OCI-LY7 (cell line): ENCODE data around the gene H6PD. TPM values are rescaled to one million over a fixed set of nuclear protein-coding genes. Genes with fewer than 3 reads are reported as not detected.

Source experiments
- BruUV-seq: library from RNA; stranded (reverse); fragments of 400-500 nt; replicated peaks from 2 replicates; lab custom pipeline; 2021; lab: Mats Ljungman, UMichigan
- CTCF ChIA-PET: fragments of 300-600 bp; sonication (Branson Sonifier 250); formaldehyde crosslinking; loops from one replicate; lab custom pipeline; 2022; ENCODE audit warnings: antibody characterized with exemption; ENCODE audit not compliant: unreplicated experiment; lab: Charles Lee
- POLR2A ChIA-PET: fragments of 300-600 bp; sonication (Branson Sonifier 250); formaldehyde crosslinking; loops from one replicate; lab custom pipeline; 2022; ENCODE audit warnings: antibody characterized with exemption; lab: Charles Lee
- DNase-seq: peaks from one replicate; pipeline ENCODE4 v3.0.0-alpha.2; 2015; ENCODE audit warnings: low spot score
- H2AFZ ChIP-seq: fragments of 200-600 bp; sonication (generic), shearing (Covaris generic); 2 replicates; pipeline ENCODE4 v1.6.1; 2014; ENCODE audit warnings: mild to moderate bottlenecking, antibody characterized with exemption, low read length, moderate library complexity
- H3K27ac ChIP-seq: fragments of 200-600 bp; sonication (generic); 2 replicates; pipeline ENCODE4 v1.5.1; 2014; ENCODE audit warnings: mixed run types, low read depth, mild to moderate bottlenecking, moderate library complexity, low read length, inconsistent platforms; ENCODE audit not compliant: poor library complexity, severe bottlenecking
- H3K36me3 ChIP-seq: fragments of 200-600 bp; sonication (generic); 2 replicates; pipeline ENCODE4 v1.6.1; 2014; ENCODE audit warnings: mild to moderate bottlenecking, antibody characterized with exemption, low read length, moderate library complexity, mixed read lengths; ENCODE audit not compliant: insufficient read depth
- H3K4me1 ChIP-seq: fragments of 200-600 bp; sonication (generic); 2 replicates; pipeline ENCODE4 v1.5.1; 2014; ENCODE audit warnings: mild to moderate bottlenecking, low read length; ENCODE audit not compliant: insufficient read depth, poor library complexity, severe bottlenecking
- H3K4me2 ChIP-seq: fragments of 200-600 bp; sonication (generic); 2 replicates; pipeline ENCODE4 v1.6.1; 2014; ENCODE audit warnings: mild to moderate bottlenecking, low read length
- H3K4me3 ChIP-seq: fragments of 200-600 bp; sonication (generic); 2 replicates; pipeline ENCODE4 v1.5.1; 2014; ENCODE audit warnings: mild to moderate bottlenecking, low read depth, low read length; ENCODE audit not compliant: poor library complexity, severe bottlenecking
- H3K79me2 ChIP-seq: fragments of 200-600 bp; sonication (generic); 2 replicates; pipeline ENCODE4 v1.6.1; 2016; ENCODE audit warnings: low read depth, mild to moderate bottlenecking, low read length, moderate library complexity, mixed read lengths; ENCODE audit not compliant: insufficient read depth
- H3K9me2 ChIP-seq: fragments of 200-600 bp; sonication (generic); 2 replicates; pipeline ENCODE4 v1.6.1; 2016; ENCODE audit warnings: mild to moderate bottlenecking, low read length, mixed read lengths; ENCODE audit not compliant: insufficient read depth
- H3K9me3 ChIP-seq: fragments of 200-600 bp; sonication (generic); 2 replicates; pipeline ENCODE4 v1.6.1; 2014; ENCODE audit warnings: mild to moderate bottlenecking, mixed run types, low read length, mixed read lengths
- H4K20me1 ChIP-seq: fragments of 200-600 bp; sonication (generic); 2 replicates; pipeline ENCODE4 v1.6.1; 2014; ENCODE audit warnings: mild to moderate bottlenecking, antibody characterized with exemption, low read length, moderate library complexity, mixed read lengths; ENCODE audit not compliant: insufficient read depth
- EZH2phosphoT487 ChIP-seq: fragments of 200-600 bp; sonication (generic); IDR thresholded peaks from 2 replicates; pipeline ENCODE4 v1.6.1; 2018; ENCODE audit warnings: low read depth, borderline replicate concordance, mild to moderate bottlenecking, mixed run types, antibody characterized with exemption, low read length, moderate library complexity, mixed read lengths
- intact Hi-C: fragments of 100-400 bp; cut with micrococcal nuclease; formaldehyde crosslinking; loops from one replicate; pipeline ENCODE4 v1.10.0; 2022; ENCODE audit not compliant: unreplicated experiment
- total RNA-seq, 2 experiments: library from RNA; depleted of rRNA in 1 of 2; stranded (reverse); fragments of >200 nt in 1 of 2; shearing (Covaris generic) in 1 of 2; gene quantifications; 2 replicates each; pipeline ENCODE4 v1.2.3, GENCODE V29; 2014 to 2022
- TF ChIP-seq, protein P1 (sequence below): fragments of 200-600 bp; sonication (generic); conservative IDR thresholded peaks from 2 replicates; pipeline ENCODE4 v1.5.1; 2014; ENCODE audit warnings: mild to moderate bottlenecking, antibody characterized with exemption, low read length, moderate library complexity, mixed read lengths

H6PD gene
- total RNA-seq, 2 experiments from 2014 or later: 8.5 to 22.1 TPM

DNA sequence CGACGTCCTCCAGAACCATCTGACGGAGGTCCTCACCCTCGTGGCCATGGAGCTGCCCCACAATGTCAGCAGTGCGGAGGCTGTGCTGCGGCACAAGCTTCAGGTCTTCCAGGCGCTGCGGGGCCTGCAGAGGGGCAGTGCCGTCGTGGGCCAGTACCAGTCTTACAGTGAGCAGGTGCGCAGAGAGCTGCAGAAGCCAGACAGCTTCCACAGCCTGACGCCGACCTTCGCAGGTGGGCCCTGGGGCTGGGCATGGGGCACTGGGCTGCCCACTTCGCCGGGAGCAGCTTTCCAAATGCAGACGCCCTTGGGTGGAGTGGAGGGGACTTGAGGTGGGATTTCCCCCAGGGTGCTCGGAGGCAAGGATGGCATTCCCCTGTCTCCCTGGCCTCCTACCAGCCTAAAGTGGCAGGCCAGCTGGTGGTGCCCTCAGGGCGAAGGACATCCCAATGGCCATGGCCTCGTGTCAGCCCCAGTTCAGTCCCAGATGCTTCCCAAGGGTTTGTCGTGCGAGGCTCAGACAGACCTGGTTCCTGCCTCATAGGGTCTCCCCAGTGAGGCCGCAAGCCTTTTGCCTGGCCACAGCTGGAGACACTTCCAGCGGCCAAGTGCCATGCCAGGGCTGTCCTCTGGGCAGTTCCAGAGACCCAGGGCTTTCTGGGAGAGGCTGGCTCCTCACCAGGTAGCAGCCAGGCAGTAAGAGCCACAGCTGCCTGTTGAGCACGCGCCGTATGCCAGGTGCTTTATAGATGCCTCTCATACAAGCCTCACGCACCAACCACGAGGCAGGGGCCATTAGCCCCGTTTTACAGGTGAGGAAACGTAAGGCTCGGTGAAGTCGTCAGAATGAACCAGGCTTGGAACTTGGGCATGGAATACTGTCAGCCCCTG, 27.8 kb downstream of the H6PD start:
- TF ChIP-seq, protein P1, sequence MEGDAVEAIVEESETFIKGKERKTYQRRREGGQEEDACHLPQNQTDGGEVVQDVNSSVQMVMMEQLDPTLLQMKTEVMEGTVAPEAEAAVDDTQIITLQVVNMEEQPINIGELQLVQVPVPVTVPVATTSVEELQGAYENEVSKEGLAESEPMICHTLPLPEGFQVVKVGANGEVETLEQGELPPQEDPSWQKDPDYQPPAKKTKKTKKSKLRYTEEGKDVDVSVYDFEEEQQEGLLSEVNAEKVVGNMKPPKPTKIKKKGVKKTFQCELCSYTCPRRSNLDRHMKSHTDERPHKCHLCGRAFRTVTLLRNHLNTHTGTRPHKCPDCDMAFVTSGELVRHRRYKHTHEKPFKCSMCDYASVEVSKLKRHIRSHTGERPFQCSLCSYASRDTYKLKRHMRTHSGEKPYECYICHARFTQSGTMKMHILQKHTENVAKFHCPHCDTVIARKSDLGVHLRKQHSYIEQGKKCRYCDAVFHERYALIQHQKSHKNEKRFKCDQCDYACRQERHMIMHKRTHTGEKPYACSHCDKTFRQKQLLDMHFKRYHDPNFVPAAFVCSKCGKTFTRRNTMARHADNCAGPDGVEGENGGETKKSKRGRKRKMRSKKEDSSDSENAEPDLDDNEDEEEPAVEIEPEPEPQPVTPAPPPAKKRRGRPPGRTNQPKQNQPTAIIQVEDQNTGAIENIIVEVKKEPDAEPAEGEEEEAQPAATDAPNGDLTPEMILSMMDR: no peak
- no peak for TF ChIP-seq EZH2phosphoT487
- Histone ChIP-seq H3K36me3 (no peaks in the 10 kb centered on the region), H2AFZ (no peak overlapping the region), H3K9me3 (peaks cover 18% of the 10 kb centered on the region), H3K9me2 (no peaks in the 10 kb centered on the region), H3K79me2 (no peaks in the 10 kb centered on the region), H4K20me1 (no peaks in the 10 kb centered on the region), H3K4me3 (no peak overlapping the region), H3K27ac (no peak overlapping the region), H3K4me1 (no peaks in the 10 kb centered on the region), H3K4me2 (no peak overlapping the region)
- CTCF ChIA-PET: no interaction called here
- BruUV-seq: no TSS peak
- POLR2A ChIA-PET: no interaction called here
- intact Hi-C loops: no loop called here
- no peak for DNase-seq

DNA sequence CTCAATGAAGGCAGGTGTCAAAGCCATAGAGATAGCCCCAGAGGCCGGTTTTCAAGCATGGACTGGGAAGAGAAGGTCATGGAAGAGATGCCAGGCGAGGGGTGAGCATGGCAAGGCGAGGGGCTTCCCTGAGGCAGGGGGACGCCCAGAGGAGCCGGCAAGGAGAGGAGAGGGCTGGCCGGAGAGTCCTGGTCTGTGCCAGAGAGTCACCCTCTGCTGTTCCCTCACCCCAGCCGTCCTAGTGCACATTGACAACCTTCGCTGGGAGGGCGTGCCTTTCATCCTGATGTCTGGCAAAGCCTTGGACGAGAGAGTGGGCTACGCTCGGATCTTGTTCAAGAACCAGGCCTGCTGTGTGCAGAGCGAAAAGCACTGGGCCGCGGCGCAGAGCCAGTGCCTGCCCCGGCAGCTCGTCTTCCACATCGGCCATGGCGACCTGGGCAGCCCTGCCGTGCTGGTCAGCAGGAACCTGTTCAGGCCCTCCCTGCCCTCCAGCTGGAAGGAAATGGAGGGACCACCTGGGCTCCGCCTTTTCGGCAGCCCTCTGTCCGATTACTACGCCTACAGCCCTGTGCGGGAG, 28.8 kb downstream of the H6PD start:
- Histone ChIP-seq H2AFZ (no peak overlapping the region), H3K4me1 (no peaks in the 10 kb centered on the region), H3K4me3 (no peak overlapping the region), H3K27ac (no peak overlapping the region), H3K79me2 (no peaks in the 10 kb centered on the region), H4K20me1 (no peaks in the 10 kb centered on the region), H3K4me2 (no peak overlapping the region), H3K36me3 (no peaks in the 10 kb centered on the region), H3K9me2 (no peaks in the 10 kb centered on the region), H3K9me3 (peaks cover 16% of the 10 kb centered on the region)
- no TSS peak for BruUV-seq
- intact Hi-C loops: no loop called here
- POLR2A ChIA-PET: no interaction called here
- CTCF ChIA-PET: no interaction called here
- TF ChIP-seq, protein P1: no peak
- no peak for TF ChIP-seq EZH2phosphoT487
- DNase-seq: no peak
